ENCODE results near the gene AJM1. TPM values are rescaled to one million over a fixed set of nuclear protein-coding genes. Genes with fewer than 3 reads are reported as not detected.
"Not testable (repeated sequence)": the region's sequence is repeated elsewhere in the genome, so short reads cannot be mapped to it uniquely, and the experiment has no call there.

AJM1 gene
- total RNA-seq, 2 experiments from 2014 or later = 4.0 to 4.1 TPM

- DNase-seq = no peak
- ChIA-PET POLR2A (no interaction called here), CTCF (interaction anchor here (3.1 kb wide), 1 partner anchor 12 kb away, joined by 19 read pairs; the partner anchor contains the start of gene AJM1)
- H3K4me3 Mint-ChIP-seq = no peak overlapping the region
- no peaks in the 10 kb centered on the region for H3K4me1 Mint-ChIP-seq
- H3K9me3 Mint-ChIP-seq = no peaks in the 10 kb centered on the region
- H3K27ac Mint-ChIP-seq = no peak overlapping the region
- H3K36me3 Mint-ChIP-seq (ENCODE audit: low read depth) = peaks cover 12% of the 10 kb centered on the region
- no peaks in the 10 kb centered on the region for H3K27me3 Mint-ChIP-seq
Observed at GRCh38 chr9:136829981-136830885, 12.0 kb upstream of the AJM1 start.

GRCh38 chr9:136831002-136831719 is 11.1 kb upstream of the AJM1 start:
- Mint-ChIP-seq H3K4me1 (no peaks in the 10 kb centered on the region), H3K36me3 (ENCODE audit: low read depth) (peaks cover 8% of the 10 kb centered on the region), H3K9me3 (no peaks in the 10 kb centered on the region), H3K27me3 (no peaks in the 10 kb centered on the region), H3K4me3 (no peak overlapping the region), H3K27ac (no peak overlapping the region)
- POLR2A ChIA-PET = no interaction called here
- CTCF ChIA-PET = interaction anchor here (1.7 kb wide), 1 partner anchor 11 kb away, joined by 6 read pairs; the partner anchor contains the start of gene AJM1
- no peak for DNase-seq

GRCh38 chr9:136831720-136832104 is 10.6 kb upstream of the AJM1 start:
- CTCF ChIA-PET = interaction anchor here (1.7 kb wide), 1 partner anchor 11 kb away, joined by 6 read pairs; the partner anchor contains the start of gene AJM1

GRCh38 chr9:136832581-136832980 is 9.7 kb upstream of the AJM1 start:
- no peaks in the 10 kb centered on the region for H3K9me3 Mint-ChIP-seq
- no peaks in the 10 kb centered on the region for H3K4me1 Mint-ChIP-seq
- DNase-seq = no peak
- H3K27ac Mint-ChIP-seq = no peak overlapping the region
- H3K36me3 Mint-ChIP-seq (ENCODE audit: low read depth) = peaks cover 8% of the 10 kb centered on the region
- ChIA-PET CTCF (interaction anchor here (0.6 to 1.7 kb wide), 3 partner anchors 10 to 238 kb away, joined by 3 to 6 read pairs (median 3); partner anchors contain the start of genes AJM1 and SAPCD2), POLR2A (no interaction called here)
- no peaks in the 10 kb centered on the region for H3K27me3 Mint-ChIP-seq
- H3K4me3 Mint-ChIP-seq = no peak overlapping the region

More at GRCh38 chr9:136831720-136832104, 10.6 kb upstream of the AJM1 start:
- DNase-seq = no peak
- no peak overlapping the region for H3K4me3 Mint-ChIP-seq
- H3K4me1 Mint-ChIP-seq = no peaks in the 10 kb centered on the region
- H3K27ac Mint-ChIP-seq = no peak overlapping the region
- H3K9me3 Mint-ChIP-seq = no peaks in the 10 kb centered on the region
- no peaks in the 10 kb centered on the region for H3K27me3 Mint-ChIP-seq
- POLR2A ChIA-PET = no interaction called here
- peaks cover 8% of the 10 kb centered on the region for H3K36me3 Mint-ChIP-seq (ENCODE audit: low read depth)

- H3K4me3 Mint-ChIP-seq; H3K27me3 Mint-ChIP-seq; H3K36me3 Mint-ChIP-seq (ENCODE audit: low read depth); DNase-seq; POLR2A ChIA-PET; H3K9me3 Mint-ChIP-seq; H3K27ac Mint-ChIP-seq; H3K4me1 Mint-ChIP-seq: not testable (repeated sequence)
- CTCF ChIA-PET = interaction anchor here (0.6 to 1.0 kb wide), 3 partner anchors 9 to 237 kb away, joined by 3 read pairs; partner anchors contain the start of genes AJM1 and SAPCD2
Observed at GRCh38 chr9:136833381-136834048, 8.8 kb upstream of the AJM1 start.

GRCh38 chr9:136835162-136835931 is 6.9 kb upstream of the AJM1 start:
- POLR2A ChIA-PET = interaction anchor here (0.7 kb wide), 1 partner anchor 16 kb away, joined by 3 read pairs; no protein-coding TSS in a partner anchor
- H3K36me3 Mint-ChIP-seq (ENCODE audit: low read depth) = peaks cover 11% of the 10 kb centered on the region
- no peaks in the 10 kb centered on the region for H3K4me1 Mint-ChIP-seq
- DNase-seq = no peak
- CTCF ChIA-PET = interaction anchor here (1.0 to 1.5 kb wide), 2 partner anchors 12 to 15 kb away, joined by 3 to 4 read pairs; no protein-coding TSS in a partner anchor
- no peaks in the 10 kb centered on the region for H3K27me3 Mint-ChIP-seq
- H3K4me3 Mint-ChIP-seq = no peak overlapping the region
- no peaks in the 10 kb centered on the region for H3K9me3 Mint-ChIP-seq
- no peak overlapping the region for H3K27ac Mint-ChIP-seq

GRCh38 chr9:136835932-136836904 is 6.1 kb upstream of the AJM1 start:
- DNase-seq = no peak
- POLR2A ChIA-PET = interaction anchor here (0.5 kb wide), 1 partner anchor 28 kb away, joined by 3 read pairs; no protein-coding TSS in a partner anchor
- Mint-ChIP-seq H3K27ac (no peak overlapping the region), H3K4me1 (no peaks in the 10 kb centered on the region), H3K4me3 (no peak overlapping the region), H3K27me3 (no peaks in the 10 kb centered on the region), H3K36me3 (ENCODE audit: low read depth) (peaks cover 10% of the 10 kb centered on the region), H3K9me3 (no peaks in the 10 kb centered on the region)
- CTCF ChIA-PET = interaction anchor here (1.0 kb wide), 1 partner anchor 13 kb away, joined by 3 read pairs; no protein-coding TSS in a partner anchor

- Mint-ChIP-seq H3K27me3 (no peaks in the 10 kb centered on the region), H3K4me3 (no peak overlapping the region), H3K36me3 (ENCODE audit: low read depth) (peaks cover 7% of the 10 kb centered on the region), H3K9me3 (no peaks in the 10 kb centered on the region), H3K27ac (no peak overlapping the region), H3K4me1 (peaks cover 4% of the 10 kb centered on the region)
- no peak for DNase-seq
- ChIA-PET POLR2A (no interaction called here), CTCF (no interaction called here)
Observed at GRCh38 chr9:136837146-136837855, 5.0 kb upstream of the AJM1 start.

GRCh38 chr9:136837856-136838277 is 4.4 kb upstream of the AJM1 start:
- POLR2A ChIA-PET; H3K4me1 Mint-ChIP-seq; DNase-seq; H3K27me3 Mint-ChIP-seq; CTCF ChIA-PET; H3K9me3 Mint-ChIP-seq; H3K27ac Mint-ChIP-seq; H3K4me3 Mint-ChIP-seq; H3K36me3 Mint-ChIP-seq (ENCODE audit: low read depth): not testable (repeated sequence)

- no peak overlapping the region for H3K27ac Mint-ChIP-seq
- POLR2A ChIA-PET = no interaction called here
- no peak for DNase-seq
- H3K27me3 Mint-ChIP-seq = peaks cover 1% of the 10 kb centered on the region
- peaks cover 6% of the 10 kb centered on the region for H3K36me3 Mint-ChIP-seq (ENCODE audit: low read depth)
- CTCF ChIA-PET = no interaction called here
- H3K9me3 Mint-ChIP-seq = no peaks in the 10 kb centered on the region
- H3K4me1 Mint-ChIP-seq = peaks cover 8% of the 10 kb centered on the region
- no peak overlapping the region for H3K4me3 Mint-ChIP-seq
Observed at GRCh38 chr9:136838314-136839228, 3.7 kb upstream of the AJM1 start.
